Activated CD4-positive, alpha-beta T cell treated with anti-CD3 and anti-CD28 coated beads, Interleukin-2, amount 50 U/mL, for 4 hours (primary cell): ENCODE measurements around the gene ANKH.

Source experiments
- DNase-seq, 2 experiments: peaks; one replicate each; pipeline ENCODE4 v3.0.0-alpha.2; 2020

ANKH gene

GRCh38 chr5:14783691-14784090 is 87.9 kb downstream of the ANKH start:
- no peak for DNase-seq

GRCh38 chr5:14782591-14782990 is 89.0 kb downstream of the ANKH start:
- DNase-seq, result no peak

GRCh38 chr5:14781106-14781505 is 90.5 kb downstream of the ANKH start:
- no peak for DNase-seq

GRCh38 chr5:14779975-14780374 is 91.6 kb downstream of the ANKH start:
- DNase-seq, result no peak

GRCh38 chr5:14778792-14779070 is 92.8 kb downstream of the ANKH start:
- DNase-seq, result no peak

GRCh38 chr5:14777932-14778791 is 93.4 kb downstream of the ANKH start:
- no peak for DNase-seq

- no peak for DNase-seq
Measured at GRCh38 chr5:14777187-14777586, 94.4 kb downstream of the ANKH start.

GRCh38 chr5:14776602-14777001 is 95.0 kb downstream of the ANKH start:
- no peak for DNase-seq

- DNase-seq, result no peak
Measured at GRCh38 chr5:14775857-14776256, 95.7 kb downstream of the ANKH start.

- no peak for DNase-seq
Measured at GRCh38 chr5:14773588-14773987, 98.0 kb downstream of the ANKH start.

- no peak for DNase-seq
Measured at GRCh38 chr5:14771972-14772371, 99.6 kb downstream of the ANKH start.

- DNase-seq, result no peak
Measured at GRCh38 chr5:14771189-14771588, 100.4 kb downstream of the ANKH start.

- DNase-seq, result no peak
Measured at GRCh38 chr5:14768508-14769365, 102.8 kb downstream of the ANKH start.

- no peak for DNase-seq
Measured at GRCh38 chr5:14767735-14768507, 103.7 kb downstream of the ANKH start.

- DNase-seq, result no peak
Measured at GRCh38 chr5:14767053-14767452, 104.5 kb downstream of the ANKH start.

- DNase-seq, result no peak
Measured at GRCh38 chr5:14766584-14766983, 105.0 kb downstream of the ANKH start.

- DNase-seq, result no peak
Measured at GRCh38 chr5:14765587-14765986, 106.0 kb downstream of the ANKH start.

GRCh38 chr5:14762549-14763216 is 108.9 kb downstream of the ANKH start:
- DNase-seq, result no peak

GRCh38 chr5:14760548-14761002 is 111.0 kb downstream of the ANKH start:
- DNase-seq, result no peak

GRCh38 chr5:14759744-14760547 is 111.6 kb downstream of the ANKH start:
- DNase-seq, result no peak

- DNase-seq, result no peak
Measured at GRCh38 chr5:14757850-14758249, 113.7 kb downstream of the ANKH start.

GRCh38 chr5:14756478-14756877 is 115.1 kb downstream of the ANKH start:
- DNase-seq, result no peak
